K562 (cell line): ENCODE results near the gene MCU. TPM values are rescaled to one million over a fixed set of nuclear protein-coding genes. Genes with fewer than 3 reads are reported as not detected.

Source experiments
- ATAC-seq: fragments of 200-7000 bp; cut with Tn5 transposase; 3 replicates; pipeline ENCODE4 v1.9.1; 2020; ENCODE audit warnings: moderate library complexity
- BruUV-seq: library from RNA; stranded (reverse); fragments of 400-500 nt; replicated peaks from 2 replicates; lab custom pipeline; 2021; lab: Mats Ljungman, UMichigan
- CTCF ChIA-PET: fragments of 300-600 bp; formaldehyde crosslinking; extraction: SDS; loops from one replicate; lab custom pipeline; 2021; ENCODE audit warnings: low intra/inter-chr PET ratio; lab: Yijun Ruan, JAX
- POLR2A ChIA-PET: fragments of 300-600, 350-650 bp; sonication (Branson Sonifier 250); formaldehyde crosslinking; extraction: SDS; loops from one replicate; lab custom pipeline; 2021; ENCODE audit warnings: antibody characterized with exemption, inconsistent platforms; lab: Yijun Ruan, JAX
- DNase-seq, 4 experiments: peaks; one replicate each; pipeline versions ENCODE4 v3.0.0 to v3.0.0-alpha.2; 2011 to 2018; ENCODE audit warnings: low spot score in 3 of 4, mixed read lengths in 3 of 4; ENCODE audit errors: extremely low read depth in 1 of 4
- FAIRE-seq: peaks from 2 replicates; lab custom pipeline; 2011; peaks lifted over from hg19 to GRCh38; lab: Jason Lieb, UNC
- H2AFZ ChIP-seq: 2 replicates; pipeline ENCODE4 v1.6.0; 2011; ENCODE audit warnings: low read depth, low read length, control low read depth, inconsistent platforms
- H3K27ac ChIP-seq: fragments of 200-600 bp; 3 replicates; pipeline ENCODE4 v1.8.0; 2011; ENCODE audit warnings: low read depth, mild to moderate bottlenecking, control low read depth, inconsistent platforms, low read length, moderate library complexity, mixed read lengths; ENCODE audit errors: extremely low read depth
- H3K27me3 ChIP-seq, 2 experiments: fragments of 300-600 bp in 1 of 2; 2 replicates in 1 of 2; 3 replicates in 1 of 2; pipeline versions ENCODE4 v1.6.0 to v1.8.0; 2011; ENCODE audit warnings: inconsistent platforms in 2 of 2, low read length in 2 of 2, mild to moderate bottlenecking in 1 of 2, mixed read lengths in 1 of 2, moderate library complexity in 1 of 2; ENCODE audit not compliant: control insufficient read depth in 2 of 2, insufficient read depth in 2 of 2
- H3K36me3 ChIP-seq: fragments of 300-600 bp; 3 replicates; pipeline ENCODE4 v1.8.0; 2011; ENCODE audit warnings: mild to moderate bottlenecking, low read length, inconsistent platforms; ENCODE audit not compliant: control insufficient read depth, insufficient read depth
- H3K4me1 ChIP-seq, 2 experiments: fragments of 200-600 bp in 1 of 2; replicated peaks in 1 of 2; 2 replicates in 1 of 2; 3 replicates in 1 of 2; pipeline versions ENCODE4 v1.5.1 to v1.8.0; 2011; ENCODE audit warnings: inconsistent platforms in 2 of 2, low read length in 2 of 2, mild to moderate bottlenecking in 1 of 2, mixed read lengths in 1 of 2, moderate library complexity in 1 of 2; ENCODE audit not compliant: control insufficient read depth in 2 of 2, insufficient read depth in 2 of 2
- H3K4me2 ChIP-seq: 2 replicates; pipeline ENCODE4 v1.6.1; 2011; ENCODE audit warnings: low read length, control low read depth, inconsistent platforms, mixed read lengths; ENCODE audit not compliant: insufficient read depth
- H3K4me3 ChIP-seq: fragments of 200-600 bp; sonication (generic), shearing (Covaris generic); 2 replicates; pipeline ENCODE4 v1.5.1; 2016; ENCODE audit warnings: control low read depth, inconsistent platforms
- H3K79me2 ChIP-seq: fragments of 200-600 bp; 3 replicates; pipeline ENCODE4 v1.8.0; 2011; ENCODE audit warnings: low read length, inconsistent platforms; ENCODE audit not compliant: control insufficient read depth, insufficient read depth
- H3K9ac ChIP-seq, 2 experiments: 2 replicates each; pipeline versions ENCODE4 v1.6.0 to v1.6.1; 2011; ENCODE audit warnings: low read depth in 2 of 2, low read length in 2 of 2, control low read depth in 1 of 2, inconsistent platforms in 1 of 2, mild to moderate bottlenecking in 1 of 2, mixed read lengths in 1 of 2; ENCODE audit not compliant: insufficient read depth in 1 of 2
- H3K9me1 ChIP-seq: one replicate; pipeline ENCODE4 v1.6.0; 2011; ENCODE audit warnings: inconsistent platforms, mild to moderate bottlenecking, low read length, moderate library complexity; ENCODE audit not compliant: control insufficient read depth, insufficient read depth
- H3K9me3 ChIP-seq: replicated peaks from 2 replicates; pipeline ENCODE4 v1.5.1; 2011; ENCODE audit warnings: low read depth, low read length, inconsistent platforms; ENCODE audit not compliant: control insufficient read depth, insufficient read depth
- H4K20me1 ChIP-seq: replicated peaks from 2 replicates; pipeline ENCODE4 v1.6.1; 2011; ENCODE audit warnings: low read length, inconsistent platforms, mixed read lengths; ENCODE audit not compliant: control insufficient read depth, insufficient read depth
- DACH1 ChIP-seq: fragments of 450-650 bp; IDR thresholded peaks from 2 replicates; pipeline ENCODE4 v1.6.1; 2018; ENCODE audit not compliant: partially characterized antibody
- ETV6 ChIP-seq, 3 experiments: fragments of 150-350 bp in 1 of 3; sonication (generic) in 1 of 3; formaldehyde crosslinking in 1 of 3; IDR thresholded peaks; 2 replicates each; pipeline versions ENCODE4 v1.6.1 to v1.8.0; 2014 to 2022; ENCODE audit warnings: borderline replicate concordance in 2 of 3, low read depth in 2 of 3, antibody characterized with exemption in 1 of 3, low read length in 1 of 3, mild to moderate bottlenecking in 1 of 3, missing genetic modification reagents in 1 of 3
- FUS ChIP-seq: fragments of 200-400 bp; formaldehyde crosslinking; optimal IDR thresholded peaks from 2 replicates; pipeline ENCODE3; 2017; ENCODE audit warnings: low read depth, low read length
- GATAD2B ChIP-seq: fragments of 450-650 bp; IDR thresholded peaks from 2 replicates; pipeline ENCODE4 v1.6.1; 2017; ENCODE audit warnings: mild to moderate bottlenecking, borderline replicate concordance
- KDM4B ChIP-seq, 2 experiments: fragments of 450-650 bp in 1 of 2; sonication (generic) in 1 of 2; IDR thresholded peaks; 2 replicates each; pipeline ENCODE4 v1.6.1; 2016 to 2017; ENCODE audit warnings: borderline replicate concordance in 2 of 2, antibody characterized with exemption in 1 of 2, low read depth in 1 of 2, mild to moderate bottlenecking in 1 of 2
- MTA1 ChIP-seq: fragments of 450-650 bp; IDR thresholded peaks from 2 replicates; pipeline ENCODE4 v1.6.1; 2017; ENCODE audit warnings: borderline replicate concordance
- RAD51 ChIP-seq: fragments of 450-650 bp; IDR thresholded peaks from 2 replicates; pipeline ENCODE4 v1.7.1; 2016; ENCODE audit warnings: low read depth, mild to moderate bottlenecking, borderline replicate concordance
- SNRNP70 ChIP-seq: fragments of 200-400 bp; formaldehyde crosslinking; optimal IDR thresholded peaks from 2 replicates; pipeline ENCODE3; 2017; ENCODE audit warnings: low read depth, low read length
- WGBS: fragments of 100-300 bp; shearing (Covaris generic); methylation state at CpG from one replicate; pipeline ENCODE4 v1.1.6; 2016; ENCODE audit warnings: low coverage, mixed read lengths; ENCODE audit not compliant: insufficient coverage; ENCODE audit errors: missing lambda C conversion rate; 5-methylcytosine and 5-hydroxymethylcytosine counted together
- in situ Hi-C: fragments of 300-500 bp; cut with MboI; formaldehyde crosslinking; loops from 4 replicates; pipeline ENCODE4 v1.15.0; 2018; ENCODE audit warnings: inconsistent platforms, mixed read lengths
- intact Hi-C: fragments of 100-400 bp; cut with micrococcal nuclease; formaldehyde crosslinking; loops from 2 replicates; pipeline ENCODE4 v1.14.2; 2022
- polyA plus RNA-seq, 8 experiments: library from polyadenylated mRNA; depleted of rRNA in 4 of 8; stranded (reverse) in 5 of 8; unstranded in 3 of 8; fragments of >200 nt; fragmentation: Nextera tagmentation in 2 of 8; fragmentation: Illumina TruSeq in 1 of 8; extraction: Ambion mirVana in 2 of 8; extraction: Trizol in 1 of 8; gene quantifications; 2 replicates each; pipeline versions ENCODE4 v1.2.1 to v1.2.3, GENCODE V29; 2011 to 2014; ENCODE audit warnings: inconsistent platforms in 1 of 8, missing spikeins in 1 of 8
- total RNA-seq, 7 experiments: library from RNA; depleted of rRNA in 6 of 7; stranded (reverse); fragments of >200 nt in 6 of 7; fragmentation: Illumina TruSeq in 2 of 7; extraction: Trizol in 2 of 7; gene quantifications; 2 replicates each; pipeline versions ENCODE4 v1.2.1 to v1.2.3, GENCODE V29; 2011 to 2021; ENCODE audit warnings: low replicate concordance in 1 of 7
- TF ChIP-seq, protein P1 (sequence below): fragments of 250-450 bp; sonication (Bioruptor Pico); IDR thresholded peaks from 2 replicates; pipeline ENCODE4 v1.4.0; 2020; ENCODE audit warnings: borderline replicate concordance
- TF ChIP-seq, protein P2 (sequence below): fragments of 450-650 bp; IDR thresholded peaks from 2 replicates; pipeline ENCODE4 v1.6.1; 2016; ENCODE audit warnings: mild to moderate bottlenecking
- TF ChIP-seq, protein P3 (sequence below): fragments of 450-650 bp; IDR thresholded peaks from 2 replicates; pipeline ENCODE4 v1.6.1; 2016; ENCODE audit warnings: antibody characterized with exemption

MCU gene
- total and polyA plus RNA-seq, 9 of the 15 experiments (the other 6 are each of a cell fraction or from before 2014, with no cell fraction given) = 8.2 to 88.8 (median 21.3) TPM

DNA sequence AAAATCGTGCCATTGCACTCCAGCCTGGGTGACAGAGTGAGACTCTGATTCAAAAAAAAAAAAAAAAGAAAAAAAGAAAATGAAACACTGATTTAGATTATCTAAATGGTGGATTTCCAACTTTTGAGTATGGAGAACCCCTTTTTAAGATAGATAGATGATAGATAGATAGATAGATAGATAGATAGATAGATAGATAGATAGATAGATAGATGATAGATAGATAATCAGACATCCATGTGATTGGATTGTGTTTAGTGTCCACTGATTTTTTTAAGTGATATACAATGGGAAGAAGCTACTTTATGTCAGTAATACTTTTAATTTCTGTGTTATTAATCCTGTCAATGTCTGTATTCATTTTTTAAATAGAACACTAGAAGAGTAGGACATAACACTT is 207.6 kb downstream of the MCU start:
- intact Hi-C loops = no loop called here

More for the DNA sequence above, 207.6 kb downstream of the MCU start:
- peaks cover 0 to 7% of the 10 kb centered on the region in 2 experiments; a peak in 4 of 5 replicates for H3K4me1 ChIP-seq
- DNase-seq (no peak), FAIRE-seq (no peak), ATAC-seq (no peak)
- no peaks in the 10 kb centered on the region for H3K9me3 ChIP-seq
- H4K20me1 ChIP-seq = no peaks in the 10 kb centered on the region
- no peak overlapping the region for H3K9ac ChIP-seq
- H3K27me3 ChIP-seq = peaks cover 5 to 6% of the 10 kb centered on the region in 2 experiments; a peak in 4 of 5 replicates
- TF ChIP-seq KDM4B (IDR thresholded peaks at IDR 0.05; ENCODE audit: borderline replicate concordance in 2 of 2, low read depth in 1 of 2) = no peak
- TF ChIP-seq, protein P1, sequence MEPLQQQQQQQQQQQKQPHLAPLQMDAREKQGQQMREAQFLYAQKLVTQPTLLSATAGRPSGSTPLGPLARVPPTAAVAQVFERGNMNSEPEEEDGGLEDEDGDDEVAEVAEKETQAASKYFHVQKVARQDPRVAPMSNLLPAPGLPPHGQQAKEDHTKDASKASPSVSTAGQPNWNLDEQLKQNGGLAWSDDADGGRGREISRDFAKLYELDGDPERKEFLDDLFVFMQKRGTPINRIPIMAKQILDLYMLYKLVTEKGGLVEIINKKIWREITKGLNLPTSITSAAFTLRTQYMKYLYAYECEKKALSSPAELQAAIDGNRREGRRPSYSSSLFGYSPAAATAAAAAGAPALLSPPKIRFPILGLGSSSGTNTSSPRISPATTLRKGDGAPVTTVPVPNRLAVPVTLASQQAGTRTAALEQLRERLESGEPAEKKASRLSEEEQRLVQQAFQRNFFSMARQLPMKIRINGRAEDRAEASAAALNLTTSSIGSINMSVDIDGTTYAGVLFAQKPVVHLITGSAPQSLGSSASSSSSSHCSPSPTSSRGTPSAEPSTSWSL = no peak
- TF ChIP-seq MTA1 = peak; percentile 36; the same call in 1 of the 2 replicates
- TF ChIP-seq GATAD2B = peak; percentile 84; the same call in 1 of the 2 replicates
- no peak for TF ChIP-seq RAD51
- TF ChIP-seq, protein P2, sequence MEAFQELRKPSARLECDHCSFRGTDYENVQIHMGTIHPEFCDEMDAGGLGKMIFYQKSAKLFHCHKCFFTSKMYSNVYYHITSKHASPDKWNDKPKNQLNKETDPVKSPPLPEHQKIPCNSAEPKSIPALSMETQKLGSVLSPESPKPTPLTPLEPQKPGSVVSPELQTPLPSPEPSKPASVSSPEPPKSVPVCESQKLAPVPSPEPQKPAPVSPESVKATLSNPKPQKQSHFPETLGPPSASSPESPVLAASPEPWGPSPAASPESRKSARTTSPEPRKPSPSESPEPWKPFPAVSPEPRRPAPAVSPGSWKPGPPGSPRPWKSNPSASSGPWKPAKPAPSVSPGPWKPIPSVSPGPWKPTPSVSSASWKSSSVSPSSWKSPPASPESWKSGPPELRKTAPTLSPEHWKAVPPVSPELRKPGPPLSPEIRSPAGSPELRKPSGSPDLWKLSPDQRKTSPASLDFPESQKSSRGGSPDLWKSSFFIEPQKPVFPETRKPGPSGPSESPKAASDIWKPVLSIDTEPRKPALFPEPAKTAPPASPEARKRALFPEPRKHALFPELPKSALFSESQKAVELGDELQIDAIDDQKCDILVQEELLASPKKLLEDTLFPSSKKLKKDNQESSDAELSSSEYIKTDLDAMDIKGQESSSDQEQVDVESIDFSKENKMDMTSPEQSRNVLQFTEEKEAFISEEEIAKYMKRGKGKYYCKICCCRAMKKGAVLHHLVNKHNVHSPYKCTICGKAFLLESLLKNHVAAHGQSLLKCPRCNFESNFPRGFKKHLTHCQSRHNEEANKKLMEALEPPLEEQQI = no peak
- no peak for TF ChIP-seq SNRNP70
- no peak for TF ChIP-seq ETV6 (IDR thresholded peaks at IDR 0.05; ENCODE audit: borderline replicate concordance in 1 of 2, low read depth in 2 of 2, low read length in 1 of 2)
- TF ChIP-seq ETV6 (CRISPR knock-in tag; IDR thresholded peaks at IDR 0.05; ENCODE audit: borderline replicate concordance) = no peak
- peak; percentile 99 for TF ChIP-seq DACH1
- TF ChIP-seq FUS = no peak
- TF ChIP-seq, protein P3, sequence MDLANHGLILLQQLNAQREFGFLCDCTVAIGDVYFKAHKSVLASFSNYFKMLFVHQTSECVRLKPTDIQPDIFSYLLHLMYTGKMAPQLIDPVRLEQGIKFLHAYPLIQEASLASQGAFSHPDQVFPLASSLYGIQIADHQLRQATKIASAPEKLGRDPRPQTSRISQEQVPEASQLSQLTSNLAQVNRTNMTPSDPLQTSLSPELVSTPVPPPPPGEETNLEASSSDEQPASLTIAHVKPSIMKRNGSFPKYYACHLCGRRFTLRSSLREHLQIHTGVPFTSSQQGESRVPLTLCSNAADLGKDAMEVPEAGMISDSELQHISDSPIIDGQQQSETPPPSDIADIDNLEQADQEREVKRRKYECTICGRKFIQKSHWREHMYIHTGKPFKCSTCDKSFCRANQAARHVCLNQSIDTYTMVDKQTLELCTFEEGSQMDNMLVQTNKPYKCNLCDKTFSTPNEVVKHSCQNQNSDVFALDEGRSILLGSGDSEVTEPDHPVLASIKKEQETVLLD = peak; percentile 76; the same call in 1 of the 2 replicates
- H2AFZ ChIP-seq = no peak overlapping the region
- H3K4me2 ChIP-seq = no peak overlapping the region
- 18% methylated on average over 1 of the region's 1 CpG for WGBS
- H3K36me3 ChIP-seq = no peaks in the 10 kb centered on the region
- BruUV-seq = no TSS peak
- POLR2A ChIA-PET = interaction anchor here (0.6 to 0.7 kb wide), 2 partner anchors 55 to 1457 kb away, joined by 3 to 4 read pairs; partner anchors contain the start of gene PLA2G12B
- in situ Hi-C loops = no loop called here
- no peak overlapping the region for H3K27ac ChIP-seq
- H3K79me2 ChIP-seq = no peaks in the 10 kb centered on the region
- CTCF ChIA-PET = interaction anchor here (0.7 kb wide), 1 partner anchor 12 kb away, joined by 3 read pairs; no protein-coding TSS in a partner anchor
- H3K9me1 ChIP-seq = no peaks in the 10 kb centered on the region
- H3K4me3 ChIP-seq = no peak overlapping the region
